Parathyroid adenoma (tissue), 2 donors: ENCODE data around the gene ADORA1.

Source experiments
- H2AFZ ChIP-seq: fragments of 300-600 bp; sonication (generic); one replicate; pipeline ENCODE4 v1.7.0; 2017; ENCODE audit warnings: antibody characterized with exemption, mild to moderate bottlenecking
- H3K27ac ChIP-seq: fragments of 300-600 bp; sonication (generic); one replicate; pipeline ENCODE4 v1.7.0; 2017
- H3K27me3 ChIP-seq: fragments of 300-600 bp; sonication (generic); one replicate; pipeline ENCODE4 v1.7.0; 2017; ENCODE audit warnings: low read length; ENCODE audit not compliant: control insufficient read depth, insufficient read depth
- H3K36me3 ChIP-seq: fragments of 300-600 bp; sonication (generic); one replicate; pipeline ENCODE4 v1.7.0; 2017; ENCODE audit warnings: low read length; ENCODE audit not compliant: control insufficient read depth, insufficient read depth
- H3K4me1 ChIP-seq: fragments of 300-600 bp; sonication (generic); one replicate; pipeline ENCODE4 v1.7.0; 2017; ENCODE audit warnings: control low read depth
- H3K4me2 ChIP-seq: fragments of 300-600 bp; sonication (generic); one replicate; pipeline ENCODE4 v1.7.0; 2017; ENCODE audit warnings: low read length
- H3K4me3 ChIP-seq: fragments of 300-600 bp; sonication (generic); one replicate; pipeline ENCODE4 v1.7.0; 2017; ENCODE audit warnings: low read depth, low read length
- H3K79me2 ChIP-seq: fragments of 300-600 bp; sonication (generic); one replicate; pipeline ENCODE4 v1.7.0; 2017; ENCODE audit warnings: control low read depth
- H3K9ac ChIP-seq: fragments of 300-600 bp; sonication (generic); one replicate; pipeline ENCODE4 v1.7.0; 2017; ENCODE audit warnings: mild to moderate bottlenecking
- H3K9me3 ChIP-seq: fragments of 300-600 bp; sonication (generic); one replicate; pipeline ENCODE4 v1.7.0; 2017; ENCODE audit warnings: low read length; ENCODE audit not compliant: control insufficient read depth
- TF ChIP-seq, protein P1 (sequence below): fragments of 300-600 bp; sonication (generic); IDR thresholded peaks from one replicate; pipeline ENCODE4 v1.7.0; 2017; ENCODE audit warnings: antibody characterized with exemption, mild to moderate bottlenecking
- donor health status: primary hyperparathyroidism.

Gene ADORA1

DNA sequence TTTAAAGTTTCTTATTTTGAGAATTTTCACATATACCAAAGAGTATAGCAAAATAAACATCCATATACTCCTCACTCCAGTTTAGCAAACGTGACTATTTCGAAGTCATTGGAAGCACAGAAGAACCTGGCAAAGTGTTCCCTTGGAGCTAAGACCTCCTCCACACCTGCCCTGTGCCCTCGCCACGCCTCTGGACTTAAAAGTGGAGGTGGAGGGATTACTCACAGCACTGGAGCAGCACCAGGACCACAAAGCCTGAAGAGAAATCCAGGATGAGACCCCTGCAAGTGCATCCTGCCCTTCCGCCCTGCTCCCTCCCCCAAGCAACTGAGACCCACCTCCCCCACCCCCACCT is 58.5 kb downstream of the ADORA1 start:
- H3K36me3 ChIP-seq: no peaks in the 10 kb centered on the region
- no peaks in the 10 kb centered on the region for H3K4me1 ChIP-seq
- H3K9me3 ChIP-seq: no peaks in the 10 kb centered on the region
- H3K9ac ChIP-seq: no peak overlapping the region
- H3K79me2 ChIP-seq: no peaks in the 10 kb centered on the region
- TF ChIP-seq, protein P1, sequence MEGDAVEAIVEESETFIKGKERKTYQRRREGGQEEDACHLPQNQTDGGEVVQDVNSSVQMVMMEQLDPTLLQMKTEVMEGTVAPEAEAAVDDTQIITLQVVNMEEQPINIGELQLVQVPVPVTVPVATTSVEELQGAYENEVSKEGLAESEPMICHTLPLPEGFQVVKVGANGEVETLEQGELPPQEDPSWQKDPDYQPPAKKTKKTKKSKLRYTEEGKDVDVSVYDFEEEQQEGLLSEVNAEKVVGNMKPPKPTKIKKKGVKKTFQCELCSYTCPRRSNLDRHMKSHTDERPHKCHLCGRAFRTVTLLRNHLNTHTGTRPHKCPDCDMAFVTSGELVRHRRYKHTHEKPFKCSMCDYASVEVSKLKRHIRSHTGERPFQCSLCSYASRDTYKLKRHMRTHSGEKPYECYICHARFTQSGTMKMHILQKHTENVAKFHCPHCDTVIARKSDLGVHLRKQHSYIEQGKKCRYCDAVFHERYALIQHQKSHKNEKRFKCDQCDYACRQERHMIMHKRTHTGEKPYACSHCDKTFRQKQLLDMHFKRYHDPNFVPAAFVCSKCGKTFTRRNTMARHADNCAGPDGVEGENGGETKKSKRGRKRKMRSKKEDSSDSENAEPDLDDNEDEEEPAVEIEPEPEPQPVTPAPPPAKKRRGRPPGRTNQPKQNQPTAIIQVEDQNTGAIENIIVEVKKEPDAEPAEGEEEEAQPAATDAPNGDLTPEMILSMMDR: no peak
- no peak overlapping the region for H3K27ac ChIP-seq
- no peak overlapping the region for H2AFZ ChIP-seq
- no peak overlapping the region for H3K4me3 ChIP-seq
- H3K27me3 ChIP-seq: no peaks in the 10 kb centered on the region
- no peak overlapping the region for H3K4me2 ChIP-seq

DNA sequence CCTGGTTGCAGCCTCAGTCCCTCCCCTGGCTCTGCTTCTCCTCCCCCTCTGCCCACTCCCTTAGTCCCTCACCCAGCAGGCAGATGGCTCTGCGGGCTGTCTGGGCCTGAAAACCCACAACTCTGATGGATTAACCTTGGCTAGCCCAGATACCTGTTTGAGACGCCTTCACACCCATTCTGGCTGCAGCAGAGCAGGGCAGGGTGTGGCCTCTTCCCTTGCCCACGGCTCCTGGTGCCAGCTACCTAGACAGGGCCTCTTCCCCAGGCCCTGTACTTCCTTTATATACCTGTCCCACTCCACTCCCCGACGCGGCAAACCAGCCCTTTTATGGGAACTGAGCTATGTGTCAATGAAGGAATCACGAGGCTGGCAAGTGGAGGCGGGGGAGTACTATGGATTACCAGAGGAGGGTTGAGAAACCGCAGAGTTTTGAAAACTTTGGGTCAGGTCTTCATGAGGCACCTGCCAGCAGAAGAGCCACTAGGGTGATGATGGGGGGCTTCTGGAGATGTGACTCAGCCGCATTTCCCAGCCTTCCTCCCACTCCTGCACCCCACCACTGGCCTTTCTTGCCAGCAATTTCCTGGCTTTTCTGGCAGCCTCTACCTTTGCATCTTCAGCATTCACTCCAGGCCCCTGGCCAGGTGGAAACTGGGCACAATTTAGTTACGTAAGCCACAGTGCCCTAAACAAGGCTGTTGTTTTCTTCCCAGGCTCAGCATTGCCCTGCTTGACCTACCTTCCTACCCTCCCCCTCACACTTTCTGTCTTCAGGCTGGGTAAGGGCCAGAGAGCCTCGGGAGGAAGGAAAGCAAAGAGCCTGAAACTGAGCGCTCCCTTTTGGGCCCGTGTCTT is 59.1 kb downstream of the ADORA1 start, which contains the start of gene CHI3L1:
Gene CHI3L1 (minus strand): TSS at position 259 of the 858 bp plus-strand sequence. CDS start 81 bp downstream, at position 178.
- H3K4me3 ChIP-seq: no peak within 1 kb of the TSS
- TF ChIP-seq, protein P1: no peak
- H3K4me2 ChIP-seq: no peak within 1 kb of the TSS
- H3K27ac ChIP-seq: no peak within 1 kb of the TSS
- no peak within 1 kb of the TSS for H2AFZ ChIP-seq
- H3K4me1 ChIP-seq: no peaks in the 10 kb centered on the region
- no peaks in the 10 kb centered on the region for H3K9me3 ChIP-seq
- no peaks in the 10 kb centered on the region for H3K27me3 ChIP-seq
- H3K9ac ChIP-seq: no peak within 1 kb of the TSS
- H3K36me3 ChIP-seq: no peaks in the 10 kb centered on the region
- H3K79me2 ChIP-seq: no peaks in the 10 kb centered on the region

DNA sequence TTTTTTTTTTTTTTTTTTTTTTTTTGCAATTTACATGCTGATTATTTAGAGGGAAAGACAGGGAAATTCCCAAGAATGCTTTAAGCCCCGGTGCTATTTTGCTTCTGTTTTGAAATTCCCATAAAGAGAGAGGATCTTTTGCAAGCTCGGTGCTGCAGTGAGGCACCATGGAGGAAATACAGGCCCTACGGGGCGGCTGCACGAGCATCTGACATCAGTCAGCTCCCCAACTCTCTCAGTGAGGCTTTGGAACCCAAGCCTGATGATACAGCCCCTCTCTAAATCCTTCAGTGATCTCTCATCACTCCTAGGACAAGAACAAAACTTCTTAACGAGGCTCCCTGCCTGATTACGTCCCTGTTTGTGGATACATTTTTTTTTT is 59.8 kb downstream of the ADORA1 start:
- no peaks in the 10 kb centered on the region for H3K36me3 ChIP-seq
- H3K79me2 ChIP-seq: no peaks in the 10 kb centered on the region
- H3K9me3 ChIP-seq: no peaks in the 10 kb centered on the region
- TF ChIP-seq, protein P1: no peak
- H3K27me3 ChIP-seq: no peaks in the 10 kb centered on the region
- no peaks in the 10 kb centered on the region for H3K4me1 ChIP-seq
- no peak overlapping the region for H2AFZ ChIP-seq
- H3K27ac ChIP-seq: no peak overlapping the region
- H3K4me2 ChIP-seq: no peak overlapping the region
- H3K4me3 ChIP-seq: no peak overlapping the region
- H3K9ac ChIP-seq: no peak overlapping the region

DNA sequence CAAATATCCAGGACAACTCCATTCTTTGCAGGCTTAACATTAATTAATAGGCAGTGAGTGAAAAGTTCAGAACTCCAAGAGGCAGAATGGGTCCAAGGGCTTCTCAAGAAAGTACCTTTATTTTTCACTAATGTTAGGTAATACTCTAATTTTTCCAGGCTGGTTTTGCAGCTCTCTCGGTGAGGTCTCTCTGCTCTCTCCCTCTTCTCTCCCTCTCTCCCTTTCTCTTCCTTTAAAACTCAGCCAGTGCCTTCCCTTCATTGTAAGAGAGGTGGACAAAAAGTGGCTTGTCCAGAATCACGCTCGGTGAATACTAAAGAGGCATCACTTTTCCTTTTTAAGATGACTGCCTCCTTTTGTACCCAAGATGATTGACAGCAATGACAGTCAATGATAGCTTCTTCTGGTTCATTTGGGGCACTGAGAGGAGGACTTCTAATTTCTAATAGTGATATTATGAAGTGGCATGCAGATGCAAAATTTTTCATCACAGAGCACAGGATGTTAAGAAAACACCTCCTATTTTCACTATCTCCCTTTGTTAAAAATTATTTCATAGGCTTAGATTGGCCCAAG is 60.3 kb downstream of the ADORA1 start:
- Histone ChIP-seq H3K4me2 (no peak overlapping the region), H3K9me3 (no peaks in the 10 kb centered on the region), H3K79me2 (no peaks in the 10 kb centered on the region), H3K36me3 (no peaks in the 10 kb centered on the region), H3K4me1 (no peaks in the 10 kb centered on the region), H2AFZ (no peak overlapping the region), H3K27me3 (no peaks in the 10 kb centered on the region), H3K4me3 (no peak overlapping the region), H3K27ac (no peak overlapping the region), H3K9ac (no peak overlapping the region)
- TF ChIP-seq, protein P1: no peak
